DOHH2 (cell line): ENCODE data around the gene VPS37D.
A peak's percentile ranks its signal among the peaks of the same experiment; 100 is the strongest.

ENCODE experiments used
- H3F3A ChIP-seq: fragments of 200-600 bp; sonication (generic), shearing (Covaris generic); 2 replicates; pipeline ENCODE4 v1.6.0; 2016; ENCODE audit warnings: antibody characterized with exemption, mild to moderate bottlenecking; ENCODE audit not compliant: control insufficient read depth, insufficient read depth
- H3K27ac ChIP-seq: fragments of 200-600 bp; sonication (generic); 2 replicates; pipeline ENCODE4 v1.5.1; 2014; ENCODE audit warnings: low read depth, mild to moderate bottlenecking, low read length, moderate library complexity
- H3K27me3 ChIP-seq: fragments of 200-600 bp; sonication (generic); 2 replicates; pipeline ENCODE4 v1.6.1; 2014; ENCODE audit warnings: mild to moderate bottlenecking, low read length, mixed read lengths; ENCODE audit not compliant: control insufficient read depth
- H3K36me3 ChIP-seq: fragments of 200-600 bp; sonication (generic); 2 replicates; pipeline ENCODE4 v1.6.1; 2014; ENCODE audit warnings: mild to moderate bottlenecking, low read length, moderate library complexity, mixed read lengths; ENCODE audit not compliant: control insufficient read depth
- H3K4me1 ChIP-seq: fragments of 200-600 bp; sonication (generic); 2 replicates; pipeline ENCODE4 v1.6.1; 2014; ENCODE audit warnings: mild to moderate bottlenecking, low read length, mixed read lengths; ENCODE audit not compliant: control insufficient read depth
- H3K4me2 ChIP-seq: fragments of 200-600 bp; sonication (generic); 2 replicates; pipeline ENCODE4 v1.6.0; 2014; ENCODE audit warnings: mild to moderate bottlenecking, low read length, moderate library complexity
- H3K4me3 ChIP-seq: fragments of 200-600 bp; sonication (generic); 2 replicates; pipeline ENCODE4 v1.5.1; 2014; ENCODE audit warnings: mild to moderate bottlenecking, low read length, mixed read lengths
- H3K79me2 ChIP-seq: fragments of 200-600 bp; sonication (generic); 2 replicates; pipeline ENCODE4 v1.6.1; 2014; ENCODE audit warnings: mild to moderate bottlenecking, low read length, mixed read lengths; ENCODE audit not compliant: control insufficient read depth
- H3K9me2 ChIP-seq: fragments of 200-600 bp; sonication (generic); replicated peaks from 2 replicates; pipeline ENCODE4 v1.6.1; 2014; ENCODE audit warnings: mild to moderate bottlenecking, low read length, mixed read lengths; ENCODE audit not compliant: control insufficient read depth
- H3K9me3 ChIP-seq: fragments of 200-600 bp; sonication (generic); 2 replicates; pipeline ENCODE4 v1.6.1; 2014; ENCODE audit warnings: antibody characterized with exemption, low read length, mixed read lengths; ENCODE audit not compliant: control insufficient read depth, insufficient read depth
- H4K20me1 ChIP-seq: fragments of 200-600 bp; sonication (generic); 2 replicates; pipeline ENCODE4 v1.6.0; 2014; ENCODE audit warnings: low read depth, mild to moderate bottlenecking, antibody characterized with exemption, low read length, moderate library complexity; ENCODE audit not compliant: control insufficient read depth, insufficient read depth
- CTCF ChIP-seq: fragments of 200-600 bp; sonication (generic); IDR thresholded peaks from one replicate; pipeline ENCODE4 v1.5.1; 2014; ENCODE audit warnings: antibody characterized with exemption, mild to moderate bottlenecking, low read depth, low read length; ENCODE audit not compliant: poor library complexity, severe bottlenecking
- EZH2phosphoT487 ChIP-seq: fragments of 200-600 bp; sonication (generic); IDR thresholded peaks from 2 replicates; pipeline ENCODE4 v1.6.1; 2017; ENCODE audit warnings: borderline replicate concordance, mild to moderate bottlenecking, antibody characterized with exemption, low read length, moderate library complexity, mixed read lengths

The VPS37D gene

GRCh38 chr7:73701357-73701995 is 33.8 kb downstream of the VPS37D start:
- no peaks in the 10 kb centered on the region for H3K9me2 ChIP-seq
- H3K36me3 ChIP-seq, result peaks cover 32% of the 10 kb centered on the region
- no peaks in the 10 kb centered on the region for H3K27me3 ChIP-seq
- H3K9me3 ChIP-seq, result no peaks in the 10 kb centered on the region
- no peaks in the 10 kb centered on the region for H3F3A ChIP-seq
- H3K4me3 ChIP-seq, result no peak overlapping the region
- H3K79me2 ChIP-seq, result no peaks in the 10 kb centered on the region
- peaks cover 5% of the 10 kb centered on the region for H3K4me1 ChIP-seq
- H3K27ac ChIP-seq, result no peak overlapping the region
- no peak overlapping the region for H3K4me2 ChIP-seq
- TF ChIP-seq EZH2phosphoT487 (no peak), CTCF (peak; percentile 80)
- no peaks in the 10 kb centered on the region for H4K20me1 ChIP-seq

GRCh38 chr7:73702226-73702625 is 34.6 kb downstream of the VPS37D start:
- no peak overlapping the region for H3K4me2 ChIP-seq
- peaks cover 9% of the 10 kb centered on the region for H3K4me1 ChIP-seq
- H3K27ac ChIP-seq, result no peak overlapping the region
- no peaks in the 10 kb centered on the region for H3K9me2 ChIP-seq
- TF ChIP-seq EZH2phosphoT487 (no peak), CTCF (no peak)
- H3K36me3 ChIP-seq, result peaks cover 26% of the 10 kb centered on the region
- H3K9me3 ChIP-seq, result no peaks in the 10 kb centered on the region
- no peaks in the 10 kb centered on the region for H4K20me1 ChIP-seq
- H3F3A ChIP-seq, result no peaks in the 10 kb centered on the region
- no peak overlapping the region for H3K4me3 ChIP-seq
- no peaks in the 10 kb centered on the region for H3K27me3 ChIP-seq
- H3K79me2 ChIP-seq, result no peaks in the 10 kb centered on the region

- no peaks in the 10 kb centered on the region for H3K79me2 ChIP-seq
- H3K9me3 ChIP-seq, result no peaks in the 10 kb centered on the region
- H3K4me2 ChIP-seq, result no peak overlapping the region
- no peaks in the 10 kb centered on the region for H4K20me1 ChIP-seq
- H3F3A ChIP-seq, result no peaks in the 10 kb centered on the region
- no peaks in the 10 kb centered on the region for H3K27me3 ChIP-seq
- peaks cover 13% of the 10 kb centered on the region for H3K4me1 ChIP-seq
- no peaks in the 10 kb centered on the region for H3K9me2 ChIP-seq
- no peak overlapping the region for H3K4me3 ChIP-seq
- peaks cover 21% of the 10 kb centered on the region for H3K36me3 ChIP-seq
- TF ChIP-seq EZH2phosphoT487 (no peak), CTCF (no peak)
- no peak overlapping the region for H3K27ac ChIP-seq
These were observed 35.0 kb downstream of the VPS37D start for GRCh38 chr7:73702665-73703064.
